Renal pelvis (tissue), 4 donors: ENCODE results near the gene SYPL2. TPM values are rescaled to one million over a fixed set of nuclear protein-coding genes. Genes with fewer than 3 reads are reported as not detected.
A peak's percentile ranks its signal among the peaks of the same experiment; 100 is the strongest.
"Not testable (repeated sequence)": the region's sequence is repeated elsewhere in the genome, so short reads cannot be mapped to it uniquely, and the experiment has no call there.

Experiments used
- DNase-seq: peaks from one replicate; pipeline ENCODE4 v3.0.0-alpha.2; 2013
- polyA plus RNA-seq, 3 donors: library from polyadenylated mRNA; unstranded; fragments of 120-200 nt; gene quantifications; one replicate each; pipeline ENCODE4 v1.2.1, GENCODE V29; 2013; ENCODE audit not compliant: insufficient read length in 3 of 3

Gene SYPL2
- polyA plus RNA-seq, 3 donors = 8.3 to 13.1 (median 9.4) TPM

DNA sequence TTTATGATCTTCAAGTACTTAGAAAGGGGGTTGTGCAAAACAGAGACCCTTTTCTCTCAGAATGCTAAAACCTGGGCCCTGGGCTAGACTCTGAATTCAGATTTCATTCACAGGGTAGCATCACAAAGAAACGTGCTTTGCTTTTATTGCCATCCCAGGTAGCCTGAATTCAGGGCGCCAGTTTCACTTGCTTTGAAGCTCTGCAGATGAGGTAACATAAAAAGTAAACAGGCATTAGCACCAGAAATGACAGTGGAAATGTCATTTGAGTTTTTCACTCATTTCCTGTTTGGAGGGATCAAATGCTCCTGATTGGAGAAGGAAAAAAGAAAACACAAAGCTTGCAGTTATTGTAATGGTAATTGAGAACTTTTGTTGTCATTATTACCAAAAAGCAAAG, 2.6 kb downstream of the SYPL2 start:
- no peak for DNase-seq

DNA sequence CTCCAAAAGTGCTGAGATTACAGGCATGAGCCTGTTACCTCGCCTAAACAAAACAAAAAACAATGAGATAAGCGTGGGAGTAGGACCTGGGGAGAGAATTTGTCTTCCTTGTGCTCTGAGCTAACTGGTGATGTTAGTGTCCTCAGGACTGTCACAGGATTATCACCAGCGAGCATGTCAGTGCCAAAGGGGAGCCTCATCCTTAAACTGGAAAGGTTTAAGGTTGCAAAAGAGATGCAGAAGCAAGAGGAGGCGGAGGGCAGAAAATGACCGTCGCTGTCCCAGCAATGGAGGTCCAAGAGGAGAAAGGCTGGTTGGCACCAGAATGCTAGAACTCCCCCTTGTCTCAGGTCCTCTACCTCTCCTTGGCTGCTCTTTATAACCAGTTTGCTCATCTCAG, 3.9 kb downstream of the SYPL2 start:
- DNase-seq = no peak

DNA sequence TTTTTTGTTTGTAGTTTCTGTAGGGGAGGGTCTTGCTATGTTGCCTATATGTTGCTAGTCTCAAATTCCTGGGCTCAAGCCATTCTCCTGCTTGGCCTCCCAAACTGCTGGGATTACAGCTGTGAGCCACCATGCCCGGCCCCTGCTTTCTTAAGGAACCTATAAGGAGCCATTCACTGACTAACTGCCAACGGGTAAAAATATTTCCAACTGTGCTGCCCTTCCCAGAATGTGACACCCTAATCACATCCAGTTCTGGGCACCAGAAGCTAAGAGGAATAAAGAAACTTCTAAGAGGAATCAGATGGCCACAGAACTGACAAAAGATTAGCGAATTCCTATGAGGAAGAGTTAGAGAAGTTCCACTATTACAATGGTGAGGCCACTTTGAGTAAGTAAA, 6.4 kb downstream of the SYPL2 start:
- DNase-seq = no peak

DNA sequence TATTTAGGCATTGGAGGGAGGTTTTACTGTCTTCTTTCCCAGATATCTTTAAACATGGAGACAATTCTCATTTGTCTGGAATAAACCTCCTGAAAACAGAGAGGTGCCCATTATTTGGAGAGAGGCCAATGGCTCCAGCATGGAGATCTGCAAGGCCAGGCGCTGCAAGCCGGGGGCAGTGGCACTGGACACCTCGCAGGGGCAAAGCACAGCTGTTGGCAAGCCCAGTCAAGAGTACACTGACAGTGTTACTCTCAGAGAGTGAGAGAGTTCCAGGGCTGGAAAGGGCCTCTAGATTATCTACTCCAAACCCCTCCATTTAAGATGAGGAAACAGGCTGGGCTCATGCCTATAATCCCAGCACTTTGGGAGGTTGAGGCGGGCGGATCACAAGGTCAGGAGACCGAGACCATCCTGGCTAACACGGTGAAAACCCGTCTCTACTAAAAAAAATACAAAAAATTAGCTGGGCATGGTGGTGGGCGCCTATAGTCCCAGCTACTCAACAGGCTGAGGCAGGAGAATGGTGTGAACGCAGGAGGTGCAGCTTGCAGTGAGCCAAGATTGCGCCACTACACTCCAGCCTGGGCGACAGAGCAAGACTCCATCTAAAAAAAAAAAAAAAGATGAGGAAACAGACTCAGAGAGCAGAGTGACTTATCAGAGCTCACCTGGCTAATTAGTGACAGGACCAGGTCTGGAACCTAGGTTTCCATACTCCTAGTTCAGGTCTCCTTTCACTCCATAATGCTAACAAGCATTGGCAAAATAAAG, 7.1 kb downstream of the SYPL2 start:
- DNase-seq = not testable (repeated sequence)

DNA sequence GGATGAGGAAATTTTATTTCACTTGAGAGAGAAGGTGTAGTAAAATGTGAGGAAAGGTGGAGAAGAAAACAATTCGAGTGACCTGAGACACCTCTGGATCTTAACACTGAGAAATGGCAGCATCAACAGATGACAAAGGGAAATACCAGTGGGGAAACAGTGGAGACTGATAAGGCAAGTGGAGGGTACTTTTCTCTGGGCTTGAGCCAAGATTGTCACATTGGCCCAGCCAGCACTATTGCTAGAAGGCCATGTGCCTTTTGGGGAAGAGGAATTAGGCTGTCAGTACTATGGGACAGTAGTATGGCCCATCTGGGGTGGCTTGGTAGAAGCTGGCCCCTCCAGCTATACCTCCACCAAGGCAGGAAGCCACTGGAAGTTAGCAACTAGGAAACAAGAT, 8.4 kb downstream of the SYPL2 start:
- DNase-seq = no peak

DNA sequence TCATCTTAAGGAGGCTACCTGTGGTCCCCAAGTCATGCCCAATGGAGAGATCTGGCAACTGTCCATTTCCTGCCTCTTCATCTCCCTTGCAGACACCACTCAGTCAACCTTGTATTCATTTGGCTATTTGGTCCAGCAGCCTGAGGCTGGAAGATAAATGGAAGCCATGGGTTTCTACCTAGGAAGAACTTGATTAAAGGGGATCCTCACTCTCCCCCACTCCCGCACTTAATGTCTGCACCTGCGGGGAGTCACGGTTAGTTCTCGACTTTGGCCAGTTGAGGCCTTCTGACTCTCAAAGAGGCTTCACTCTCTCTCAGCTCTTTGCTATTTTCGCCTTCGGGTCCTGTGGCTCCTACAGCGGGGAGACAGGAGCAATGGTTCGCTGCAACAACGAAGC, 8.9 kb downstream of the SYPL2 start:
- no peak for DNase-seq

DNA sequence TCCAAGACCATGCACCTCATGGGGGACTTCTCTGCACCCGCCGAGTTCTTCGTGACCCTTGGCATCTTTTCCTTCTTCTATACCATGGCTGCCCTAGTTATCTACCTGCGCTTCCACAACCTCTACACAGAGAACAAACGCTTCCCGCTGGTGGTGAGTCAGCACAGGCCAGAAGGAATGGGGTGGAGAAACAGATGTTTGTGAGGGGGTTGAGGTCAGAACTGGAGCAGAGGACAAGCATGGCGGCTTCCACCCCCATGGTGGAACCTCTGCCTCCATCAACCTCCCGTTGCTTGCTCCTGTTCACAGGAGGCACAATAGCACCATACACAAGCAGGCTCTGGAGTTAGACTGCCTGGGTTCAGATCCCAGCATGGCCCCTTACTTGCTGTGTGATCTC, 10.5 kb downstream of the SYPL2 start:
- DNase-seq = no peak

DNA sequence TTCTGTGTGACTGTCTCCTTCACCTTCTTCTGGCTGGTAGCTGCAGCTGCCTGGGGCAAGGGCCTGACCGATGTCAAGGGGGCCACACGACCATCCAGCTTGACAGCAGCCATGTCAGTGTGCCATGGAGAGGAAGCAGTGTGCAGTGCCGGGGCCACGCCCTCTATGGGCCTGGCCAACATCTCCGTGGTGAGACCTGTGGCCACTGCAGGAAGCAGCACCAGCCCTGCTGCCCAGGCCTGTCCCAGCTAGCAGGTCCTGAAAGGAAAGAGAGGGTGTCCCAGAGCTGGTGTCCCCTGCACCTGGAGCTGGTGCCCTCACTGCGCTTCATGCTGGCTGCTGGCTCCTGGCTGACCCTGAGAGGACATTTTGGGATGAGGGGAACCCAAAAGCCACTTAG, 11.5 kb downstream of the SYPL2 start:
- DNase-seq = no peak

DNA sequence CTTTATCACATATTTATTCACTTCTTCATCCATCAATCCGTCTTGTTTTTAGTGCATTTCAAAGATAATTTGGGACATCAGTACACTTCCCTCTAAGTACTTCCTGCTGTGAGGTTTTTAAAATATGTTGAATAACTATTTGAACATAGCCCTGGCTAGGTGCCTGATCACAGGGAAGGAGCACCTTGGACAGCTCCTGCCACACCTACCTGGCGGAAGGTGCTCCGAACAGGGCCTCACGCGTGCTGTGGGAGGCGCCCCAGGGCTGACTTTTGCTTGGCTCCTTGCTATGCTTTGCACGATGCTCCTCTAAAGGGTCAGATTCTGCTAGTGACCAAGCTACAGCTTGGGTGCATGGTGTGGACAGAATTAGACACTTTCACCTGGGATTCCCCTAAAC, 12.5 kb downstream of the SYPL2 start:
- no peak for DNase-seq

DNA sequence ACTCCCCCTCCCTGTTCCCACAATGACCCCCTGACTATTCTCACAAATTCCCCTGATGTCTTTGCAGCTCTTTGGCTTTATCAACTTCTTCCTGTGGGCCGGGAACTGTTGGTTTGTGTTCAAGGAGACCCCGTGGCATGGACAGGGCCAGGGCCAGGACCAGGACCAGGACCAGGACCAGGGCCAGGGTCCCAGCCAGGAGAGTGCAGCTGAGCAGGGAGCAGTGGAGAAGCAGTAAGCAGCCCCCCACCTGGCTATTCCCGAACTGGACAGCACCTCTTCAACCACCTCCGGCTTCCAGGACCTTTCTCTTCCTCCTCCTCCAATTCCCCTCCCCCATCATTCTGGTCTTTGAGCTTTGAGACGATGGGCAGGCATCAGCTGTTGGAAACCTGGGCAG, 13.0 kb downstream of the SYPL2 start:
- DNase-seq = no peak

DNA sequence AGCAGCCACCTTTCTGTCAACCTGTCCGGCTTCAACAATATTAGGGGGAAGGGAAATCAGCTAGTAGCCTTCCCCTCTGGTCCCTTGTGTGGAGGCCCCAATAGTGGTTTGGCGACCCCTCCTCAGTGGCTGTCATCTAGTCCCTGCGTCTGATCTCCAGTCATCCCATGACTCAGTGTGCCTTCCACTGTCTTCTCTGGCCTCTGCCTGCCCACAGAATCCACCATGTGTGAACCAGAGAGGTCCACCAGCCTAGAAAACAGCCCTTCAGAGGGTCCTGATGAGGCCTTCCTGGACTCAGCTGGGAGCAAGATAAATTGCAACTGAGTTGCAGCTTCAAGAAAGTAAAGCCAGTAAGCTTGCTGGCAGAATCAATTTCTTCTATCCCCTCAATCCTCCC, 13.6 kb downstream of the SYPL2 start:
- DNase-seq = no peak

DNA sequence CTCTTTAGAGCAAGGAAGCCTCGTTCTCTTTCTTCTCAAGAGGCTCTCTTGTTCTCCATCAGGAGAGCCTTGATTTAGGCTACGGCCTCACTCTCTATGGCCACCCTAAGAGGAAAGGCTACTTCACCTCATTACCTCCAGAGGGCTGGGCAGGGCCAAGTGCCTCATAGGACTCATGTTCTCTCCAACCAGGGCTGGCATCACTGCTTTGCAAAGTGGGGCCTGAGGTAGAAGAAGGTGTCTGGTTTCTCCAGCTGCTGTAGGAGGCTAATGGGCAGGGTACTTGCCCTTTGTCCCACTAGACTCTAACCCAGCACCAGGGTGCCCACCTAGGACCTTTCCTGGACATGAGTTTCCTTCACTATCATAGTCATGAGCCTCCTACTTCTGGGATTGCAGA, 15.3 kb downstream of the SYPL2 start:
- DNase-seq = no peak

DNA sequence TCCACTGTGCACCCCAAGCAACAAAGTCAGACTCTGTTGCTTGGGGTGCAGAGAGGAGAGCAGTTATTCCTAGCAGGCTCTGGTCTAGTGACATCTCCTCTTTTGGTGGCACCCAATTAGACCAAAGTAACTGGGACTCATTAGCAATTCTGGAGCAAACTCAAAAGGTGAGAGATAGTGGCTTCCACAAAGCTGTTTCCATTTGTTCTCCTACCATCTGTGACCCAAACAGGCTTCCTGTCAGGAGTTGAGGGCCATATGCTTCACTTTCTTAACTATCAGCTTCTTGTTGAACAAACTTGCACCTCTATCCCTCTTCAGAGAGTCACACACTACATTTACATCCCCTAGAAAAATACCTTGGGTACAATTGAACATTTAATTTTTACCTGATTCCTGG, 15.9 kb downstream of the SYPL2 start:
- no peak for DNase-seq

DNA sequence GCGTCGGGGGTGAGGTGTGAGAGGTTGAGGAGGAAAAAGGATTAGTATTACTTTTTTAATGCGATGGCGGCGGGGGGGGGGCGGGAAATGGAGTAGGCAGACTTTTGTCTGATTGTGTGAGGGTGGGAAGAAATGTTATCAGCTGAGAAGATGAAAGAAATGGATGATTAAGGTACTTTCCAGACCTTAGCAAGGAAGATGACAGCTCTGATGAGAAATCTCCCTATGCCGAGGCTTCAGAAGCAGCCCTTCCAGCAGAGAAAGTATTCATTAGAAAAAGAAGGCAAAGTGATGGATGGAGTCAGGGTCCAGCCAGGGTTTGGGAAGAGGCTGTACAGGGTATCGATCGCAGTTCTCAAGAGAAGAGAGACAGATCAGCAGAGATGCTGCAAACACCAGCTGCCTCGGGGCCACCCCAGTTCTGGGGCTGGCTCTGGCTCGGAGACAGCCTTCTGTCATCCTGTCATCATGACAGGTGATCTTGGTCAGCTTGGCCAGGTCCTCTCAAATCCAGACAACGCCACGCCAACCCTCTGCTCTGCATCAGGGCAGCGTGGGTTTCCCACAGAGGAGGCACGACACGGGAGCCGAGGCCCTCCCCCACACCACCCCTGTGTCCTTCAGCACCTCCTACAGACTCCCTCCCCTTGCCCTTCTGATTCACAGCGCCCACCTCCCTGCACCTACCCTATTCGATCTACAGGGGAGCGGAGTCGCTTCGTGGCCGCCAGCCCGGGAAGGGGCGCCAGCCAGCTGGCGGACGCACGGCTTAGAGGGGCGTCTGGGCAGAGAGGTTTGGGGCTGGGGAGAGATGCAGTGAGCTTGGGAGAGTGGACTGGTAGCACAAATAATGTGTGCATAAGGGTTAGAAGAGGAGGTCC, 16.7 kb downstream of the SYPL2 start:
- no peak for DNase-seq

DNA sequence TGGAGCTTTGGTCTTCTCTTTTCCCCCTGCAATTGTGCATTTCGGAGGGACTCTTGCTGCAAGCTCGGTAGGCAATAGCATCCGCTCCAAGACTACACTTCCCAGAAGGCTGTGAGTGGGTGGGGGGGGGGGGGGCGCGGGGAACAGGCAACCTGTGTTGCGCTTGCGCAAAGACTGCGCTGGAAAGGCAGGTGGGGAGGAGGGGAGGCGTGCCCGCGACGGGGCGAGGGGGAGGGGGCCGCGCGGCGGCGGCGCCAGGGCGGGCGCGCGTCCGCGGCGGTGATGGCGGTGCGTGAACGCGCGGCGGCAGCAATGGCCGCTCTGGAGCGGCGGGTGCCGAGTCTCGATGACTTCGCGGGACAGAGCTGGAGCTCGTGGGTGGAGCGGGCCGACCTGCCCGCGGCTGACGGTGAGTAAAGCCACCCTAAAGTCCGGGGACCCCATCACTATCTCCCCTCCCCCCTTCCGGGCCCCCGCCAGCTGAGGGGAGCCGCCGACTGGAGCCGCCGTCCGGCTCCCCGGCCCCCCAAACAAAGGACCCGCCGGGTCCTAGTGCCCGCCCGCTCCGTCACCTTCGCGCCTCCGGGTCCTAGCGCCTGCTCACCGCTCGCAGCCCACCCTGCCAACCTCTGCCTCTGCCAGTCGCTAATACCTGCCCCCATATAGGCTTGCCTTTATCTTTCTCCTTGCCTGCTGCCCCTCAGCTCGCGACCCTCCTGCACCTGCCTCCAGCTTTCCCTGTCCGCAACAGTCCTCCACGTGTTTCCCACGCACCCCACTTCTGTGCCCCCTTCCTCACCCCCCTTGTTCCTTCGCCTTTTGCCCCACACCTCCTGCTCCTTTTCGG, 17.5 kb downstream of the SYPL2 start, which contains the start of gene ATXN7L2:
ATXN7L2 (plus strand) TSS at position 234 of the 847 bp plus-strand sequence; CDS start at position 283, 49 bp downstream.
- DNase-seq = peak; percentile 90

DNA sequence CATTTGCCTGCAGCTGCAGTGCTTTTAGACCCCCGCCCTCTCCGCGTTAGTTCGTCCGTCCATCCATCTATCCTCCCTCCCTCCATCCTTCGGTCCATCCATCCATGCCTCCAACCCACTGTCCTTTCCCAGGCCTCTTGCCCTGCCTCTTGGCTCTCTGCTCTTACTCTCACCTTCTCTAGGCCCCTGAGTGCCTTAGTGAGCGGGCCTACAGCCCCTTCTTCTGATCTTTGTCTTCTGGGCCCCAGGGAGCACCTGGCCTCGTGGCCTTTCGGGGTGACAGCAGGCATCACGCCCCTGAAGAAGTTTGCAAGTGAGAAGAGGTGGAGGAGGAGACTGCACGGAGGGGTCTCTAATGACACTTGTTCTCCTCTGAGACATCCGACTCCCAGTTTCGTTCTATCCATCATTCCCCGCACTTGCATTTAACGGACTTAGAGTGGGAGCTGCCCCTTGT, 18.2 kb downstream of the SYPL2 start:
- no peak for DNase-seq

DNA sequence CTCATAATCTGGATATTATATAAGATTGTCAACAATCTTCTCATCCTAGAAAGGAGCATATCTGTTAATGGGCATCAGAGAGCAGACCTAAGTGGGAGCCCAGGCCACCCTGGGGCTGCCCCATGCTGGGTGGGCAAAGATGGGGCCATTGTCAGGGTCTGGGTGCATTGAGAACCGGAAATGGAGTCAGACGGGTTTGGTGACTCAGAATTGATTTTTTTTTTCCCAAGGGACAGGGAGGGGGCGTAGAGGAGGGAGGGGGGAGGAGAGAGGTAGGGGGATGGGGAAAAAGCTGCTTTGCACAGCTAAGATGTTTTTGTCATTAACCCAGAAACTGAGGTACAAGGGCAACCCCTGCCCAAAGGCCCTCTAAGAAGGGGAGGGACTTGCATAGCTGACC, 18.7 kb downstream of the SYPL2 start:
- DNase-seq = no peak

DNA sequence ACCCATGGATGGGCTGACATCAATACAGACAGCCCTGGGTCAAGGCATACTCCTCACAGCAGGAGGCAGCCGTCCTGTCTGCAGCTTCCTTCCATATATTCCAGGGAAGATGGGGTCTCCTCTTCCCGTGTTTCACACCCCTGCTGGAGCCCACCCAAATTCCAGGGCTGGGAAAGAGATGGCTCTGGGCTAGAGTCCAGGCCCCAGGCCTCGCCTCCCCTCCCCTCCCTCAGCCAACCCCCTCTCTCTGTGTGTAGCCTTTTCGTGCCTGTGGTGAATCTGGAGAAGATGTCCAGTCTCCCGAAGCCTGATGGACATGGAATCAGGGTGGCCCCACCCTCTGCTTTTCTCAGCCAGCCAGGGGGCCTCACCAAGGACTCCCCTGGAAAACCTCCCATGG, 20.9 kb downstream of the SYPL2 start:
- DNase-seq = no peak

DNA sequence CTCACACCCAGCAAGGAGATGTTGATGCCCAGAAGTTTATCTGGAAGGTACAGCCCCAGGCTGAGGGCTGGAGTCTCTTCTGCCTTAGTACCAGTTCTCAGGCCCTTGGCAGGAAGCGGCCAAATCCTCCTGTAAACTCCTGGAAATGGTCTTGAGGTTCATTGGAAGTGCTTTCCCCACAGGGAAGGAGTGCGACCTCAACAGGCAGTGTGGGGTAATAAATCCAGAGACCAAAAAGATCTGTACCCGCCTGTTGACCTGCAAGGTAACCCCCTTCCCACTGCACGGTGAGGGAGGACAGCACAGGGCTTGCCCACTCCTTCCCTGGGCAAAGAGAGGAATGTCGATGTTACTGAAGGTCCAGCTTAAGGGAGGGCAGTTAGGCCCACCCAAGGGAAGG, 21.9 kb downstream of the SYPL2 start:
- no peak for DNase-seq

DNA sequence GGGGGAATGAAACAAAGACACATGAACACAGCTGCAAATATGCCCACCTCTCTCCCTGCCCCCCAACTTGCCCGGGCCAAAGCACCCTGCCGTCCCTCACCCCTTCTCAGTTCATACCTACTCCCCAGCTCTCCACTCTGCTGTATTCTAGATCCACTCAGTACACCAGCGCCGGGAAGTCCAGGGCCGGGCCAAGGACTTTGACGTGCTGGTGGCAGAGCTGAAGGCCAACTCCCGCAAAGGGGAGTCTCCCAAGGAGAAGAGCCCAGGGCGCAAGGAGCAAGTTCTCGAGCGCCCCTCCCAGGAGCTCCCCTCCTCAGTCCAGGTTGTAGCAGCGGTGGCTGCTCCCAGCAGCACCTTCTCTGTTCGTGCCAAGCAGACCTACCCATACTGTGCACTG, 22.4 kb downstream of the SYPL2 start:
- DNase-seq = no peak

DNA sequence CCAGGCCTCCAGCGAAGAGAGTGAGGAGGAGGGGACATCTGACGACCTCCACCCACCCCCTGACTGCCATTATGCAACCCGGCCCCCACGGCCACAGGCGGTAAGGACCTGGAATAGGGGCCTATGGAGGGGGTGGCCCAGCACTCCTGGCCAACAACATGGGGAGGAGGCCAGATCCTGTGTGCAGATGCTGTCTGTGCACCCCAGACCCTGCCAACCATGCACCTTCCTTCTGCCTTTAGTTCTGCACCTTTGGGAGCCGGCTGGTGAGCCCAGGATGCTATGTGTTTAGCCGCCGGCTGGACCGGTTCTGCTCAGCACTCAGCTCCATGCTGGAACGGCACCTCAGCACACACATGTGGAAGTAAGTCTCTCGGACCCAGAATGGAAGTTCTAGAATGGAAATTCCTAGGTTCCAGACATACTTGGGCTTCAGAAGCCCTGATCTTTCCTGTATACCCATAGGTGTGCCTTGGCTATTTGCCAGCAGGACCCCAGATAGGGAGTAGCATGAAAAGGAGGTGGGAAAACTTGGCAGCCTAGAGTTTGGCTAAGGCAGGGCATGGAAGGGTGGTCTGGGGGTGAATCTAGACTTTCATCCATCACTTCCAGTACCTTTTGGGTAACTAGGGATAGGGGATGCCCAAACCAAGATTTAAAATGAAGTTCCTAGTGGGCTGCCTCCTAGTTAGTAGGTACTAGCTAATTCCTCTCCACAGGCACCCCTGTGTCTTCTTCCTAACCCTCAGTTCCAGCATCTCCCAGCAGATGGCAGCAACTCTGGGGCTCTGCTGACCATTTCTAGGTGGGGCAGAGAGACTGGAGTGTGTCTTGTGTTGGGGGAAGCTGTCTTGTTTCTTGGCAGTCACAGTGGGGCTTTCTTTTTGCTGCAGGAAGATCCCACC, 23.9 kb downstream of the SYPL2 start:
- no peak for DNase-seq
